ENCODE results near the gene STEAP2.
A peak's percentile ranks its signal among the peaks of the same experiment; 100 is the strongest.
"Not testable (repeated sequence)": the region's sequence is repeated elsewhere in the genome, so short reads cannot be mapped to it uniquely, and the experiment has no call there.

Gene STEAP2

GRCh38 chr7:90238583-90238982, 27.0 kb downstream of the STEAP2 start:
- no peak for DNase-seq

- no peak for DNase-seq
Measured at GRCh38 chr7:90239050-90239449, 27.5 kb downstream of the STEAP2 start.

- no peak for DNase-seq
Measured at GRCh38 chr7:90239625-90240228, 28.2 kb downstream of the STEAP2 start.

GRCh38 chr7:90242369-90243168, 31.0 kb downstream of the STEAP2 start:
- DNase-seq, result no peak

GRCh38 chr7:90243556-90243955, 32.0 kb downstream of the STEAP2 start:
- no peak for DNase-seq

GRCh38 chr7:90244565-90244908, 33.0 kb downstream of the STEAP2 start:
- DNase-seq, result no peak

- peak; percentile 70 for DNase-seq
Measured at GRCh38 chr7:90244909-90245851, 33.6 kb downstream of the STEAP2 start, which contains the start of gene CFAP69. CFAP69 (plus strand) TSS chr7:90245174; CDS start chr7:90245425, 251 bp downstream.

GRCh38 chr7:90246171-90246570, 34.6 kb downstream of the STEAP2 start:
- no peak for DNase-seq

- no peak for DNase-seq
Measured at GRCh38 chr7:90248706-90249105, 37.2 kb downstream of the STEAP2 start.

- DNase-seq, result no peak
Measured at GRCh38 chr7:90250601-90251303, 39.2 kb downstream of the STEAP2 start.

- no peak for DNase-seq
Measured at GRCh38 chr7:90251304-90251635, 39.7 kb downstream of the STEAP2 start.

GRCh38 chr7:90256011-90256410, 44.5 kb downstream of the STEAP2 start:
- not testable (repeated sequence) for DNase-seq

- no peak for DNase-seq
Measured at GRCh38 chr7:90256778-90257177, 45.2 kb downstream of the STEAP2 start.

- DNase-seq, result no peak
Measured at GRCh38 chr7:90261441-90261840, 49.9 kb downstream of the STEAP2 start.

- DNase-seq, result peak; percentile 37
Measured at GRCh38 chr7:90262438-90262837, 50.9 kb downstream of the STEAP2 start.

GRCh38 chr7:90266808-90267207, 55.3 kb downstream of the STEAP2 start:
- DNase-seq, result no peak

GRCh38 chr7:90267263-90267858, 55.8 kb downstream of the STEAP2 start:
- no peak for DNase-seq

- no peak for DNase-seq
Measured at GRCh38 chr7:90269163-90269562, 57.6 kb downstream of the STEAP2 start.

GRCh38 chr7:90270431-90271178, 59.1 kb downstream of the STEAP2 start:
- no peak for DNase-seq

- DNase-seq, result no peak
Measured at GRCh38 chr7:90271753-90272152, 60.2 kb downstream of the STEAP2 start.

- no peak for DNase-seq
Measured at GRCh38 chr7:90272242-90272641, 60.7 kb downstream of the STEAP2 start.

- no peak for DNase-seq
Measured at GRCh38 chr7:90274161-90274560, 62.6 kb downstream of the STEAP2 start.

All from NCI-H748 treated with DMSO at 0.1 percent for 48 hours (cell line).